Activated CD4-positive, CD25-positive, alpha-beta regulatory T cell (primary cell): ENCODE results near the gene HYAL4.
"Not testable (repeated sequence)": the region's sequence is repeated elsewhere in the genome, so short reads cannot be mapped to it uniquely, and the experiment has no call there.

Experiments used
- DNase-seq, 4 experiments: peaks; one replicate each; lab custom pipeline; 2025; lab: John Stamatoyannopoulos, UW

The HYAL4 gene

DNA sequence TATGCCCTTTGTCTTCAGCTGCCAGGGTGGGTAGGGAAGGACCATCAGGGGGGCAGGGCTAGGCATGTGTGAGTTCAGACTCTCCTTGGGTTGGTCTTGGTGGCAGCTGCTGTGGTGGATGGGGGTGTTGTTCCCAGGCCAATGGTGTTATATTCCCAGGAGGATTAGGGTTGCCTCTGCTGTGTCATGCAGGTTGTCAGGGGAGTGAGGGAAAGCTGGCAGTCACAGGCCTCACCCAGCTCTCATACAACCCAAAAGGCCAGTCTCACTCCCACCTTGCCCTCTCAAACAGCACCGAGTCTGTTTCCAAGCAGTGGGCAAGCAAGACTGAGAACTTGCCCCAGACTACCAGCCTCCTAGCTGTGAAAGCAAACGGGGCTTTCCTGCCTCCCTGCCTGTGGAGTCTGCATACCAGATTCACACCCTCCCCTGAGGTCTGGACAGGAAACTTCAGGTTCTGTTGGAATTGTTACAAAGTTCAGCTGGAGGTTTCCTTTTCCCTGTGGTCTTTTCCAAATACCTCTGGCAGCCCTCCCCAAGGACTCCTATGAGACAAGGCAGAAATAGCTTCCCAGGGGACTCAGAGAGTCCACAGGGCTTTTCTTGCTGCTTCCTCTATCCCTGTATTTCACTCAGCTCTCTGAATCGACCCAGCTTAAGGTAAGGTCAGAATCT is 1.4 kb downstream of the HYAL4 start:
- DNase-seq, result no peak

DNA sequence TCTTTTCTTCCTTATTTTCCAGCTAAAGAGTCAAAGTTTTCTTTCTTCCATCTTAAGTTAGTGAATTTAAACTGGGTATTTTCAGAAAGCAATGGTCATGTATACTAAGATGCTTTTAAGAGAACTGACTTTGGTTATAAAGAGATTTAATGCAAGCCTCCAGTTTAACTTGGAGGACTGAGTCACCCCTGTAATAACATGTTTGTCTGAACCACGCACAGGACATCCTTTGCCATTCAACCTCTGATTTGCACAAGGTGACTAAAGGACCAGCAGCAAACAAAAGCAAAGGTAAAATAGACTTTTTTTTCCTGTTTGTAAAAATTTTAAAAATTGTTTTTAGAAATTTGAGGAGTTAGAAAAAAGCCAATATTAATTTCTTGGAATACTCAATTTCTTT is 2.9 kb downstream of the HYAL4 start:
- DNase-seq, result no peak

DNA sequence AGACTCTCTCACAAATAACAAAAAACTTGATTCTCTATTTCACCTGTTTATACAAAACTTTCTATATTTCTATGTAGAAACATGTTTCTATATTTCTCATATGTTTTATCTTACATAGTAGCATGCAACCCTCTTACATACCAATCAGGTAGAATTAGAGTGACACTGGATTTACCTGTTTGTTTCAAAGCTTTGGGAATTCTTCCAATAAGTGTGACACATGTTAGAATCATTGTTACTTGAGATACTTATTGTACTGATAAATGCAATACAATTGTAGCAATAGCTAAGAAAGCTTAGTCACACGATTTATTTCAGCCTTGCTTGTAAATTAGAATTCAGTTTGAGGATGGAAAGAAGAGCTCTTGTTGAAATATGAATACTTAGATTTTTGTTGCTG is 4.9 kb downstream of the HYAL4 start:
- DNase-seq, result no peak

DNA sequence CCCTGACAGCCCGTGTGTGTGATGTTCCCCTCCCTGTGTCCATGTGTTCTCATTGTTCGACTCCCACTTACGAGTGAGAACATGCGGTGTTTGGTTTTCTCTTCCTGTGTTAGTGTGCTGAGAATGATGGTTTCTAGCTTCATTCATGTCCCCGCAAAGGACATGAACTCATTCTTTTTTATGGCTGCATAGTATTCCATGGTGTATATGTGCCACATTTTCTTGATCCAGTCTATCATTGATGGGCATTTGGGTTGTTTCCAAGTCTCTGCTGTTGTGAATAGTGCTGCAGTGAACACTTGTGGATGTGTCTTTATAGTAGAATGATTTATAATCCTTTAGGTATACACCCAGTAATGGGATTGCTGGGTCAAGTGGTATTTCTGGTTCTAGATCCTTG is 6.4 kb downstream of the HYAL4 start:
- DNase-seq, result not testable (repeated sequence)

DNA sequence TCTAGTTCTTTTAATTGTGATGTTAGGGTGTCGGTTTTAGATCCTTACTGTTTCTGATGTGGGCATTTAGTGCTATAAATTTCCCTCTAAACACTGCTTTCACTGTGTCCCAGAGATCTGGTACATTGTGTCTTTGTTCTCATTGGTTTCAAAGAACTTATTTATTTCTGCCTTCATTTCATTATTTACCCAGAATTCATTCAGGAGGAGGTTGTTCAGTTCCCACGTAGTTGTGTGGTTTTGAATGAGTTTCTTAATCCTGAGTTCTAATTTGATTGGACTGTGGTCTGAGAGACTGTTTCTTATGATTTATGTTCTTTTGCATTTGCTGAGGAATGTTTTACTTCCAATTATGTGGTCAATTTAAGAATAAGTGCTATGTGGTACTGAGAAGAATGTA is 9.3 kb downstream of the HYAL4 start:
- not testable (repeated sequence) for DNase-seq

DNA sequence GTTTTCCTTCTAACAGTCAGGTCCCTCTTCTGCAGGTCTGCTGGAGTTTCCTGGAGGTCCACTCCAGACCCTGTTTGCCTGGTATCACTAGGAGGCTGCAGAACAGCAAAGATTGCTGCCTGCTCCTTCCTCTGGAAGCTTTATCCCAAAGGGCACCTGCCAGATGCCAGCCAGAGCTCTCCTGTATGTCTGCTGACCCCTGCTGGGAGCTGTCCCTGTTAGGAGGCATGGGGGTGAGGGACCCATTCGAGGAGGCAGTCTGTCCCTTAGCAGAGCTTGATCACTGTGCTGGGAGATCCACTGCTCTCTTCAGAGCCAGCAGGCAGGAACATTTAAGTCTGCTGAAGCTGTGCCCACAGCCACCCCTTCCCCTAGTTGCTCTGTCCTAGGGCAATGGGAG is 11.5 kb downstream of the HYAL4 start:
- not testable (repeated sequence) for DNase-seq

DNA sequence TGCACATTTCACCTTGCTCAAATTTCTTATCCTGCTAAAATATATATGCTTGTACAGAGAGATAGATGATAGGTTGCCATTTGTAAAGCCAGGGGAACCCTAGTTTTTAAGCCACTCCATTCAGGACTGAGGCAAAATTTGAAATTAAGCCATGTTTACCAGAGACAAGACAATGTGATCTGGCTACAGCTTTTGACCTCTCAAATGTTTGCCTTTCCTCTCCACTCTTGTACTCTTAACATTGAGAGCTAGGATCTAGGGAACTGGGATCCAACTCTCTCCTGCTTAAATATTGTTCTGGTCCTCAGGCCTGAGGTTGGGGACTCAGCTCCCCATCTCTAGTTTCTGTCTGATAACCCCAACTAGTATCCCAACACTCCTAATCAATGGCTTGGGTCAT is 15.9 kb downstream of the HYAL4 start:
- DNase-seq, result no peak

DNA sequence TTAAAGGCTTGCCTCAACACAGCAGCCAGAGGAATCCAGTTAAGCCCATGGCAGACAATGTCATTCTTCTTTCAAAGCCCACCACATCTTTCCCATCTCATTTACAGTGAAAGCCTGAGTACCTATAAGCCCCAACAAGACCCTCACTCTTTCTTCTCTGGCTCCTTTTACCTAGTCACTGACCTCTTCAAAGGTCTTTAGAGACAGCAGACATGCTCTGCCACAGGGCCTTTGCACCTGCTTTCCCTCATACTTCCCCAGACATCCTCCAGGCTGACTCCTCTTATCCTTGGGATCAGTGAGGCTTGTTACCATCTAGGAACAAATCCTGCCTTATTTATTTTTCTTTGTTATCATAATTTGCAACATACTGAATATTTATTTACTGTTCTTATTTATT is 17.8 kb downstream of the HYAL4 start:
- DNase-seq, result no peak

DNA sequence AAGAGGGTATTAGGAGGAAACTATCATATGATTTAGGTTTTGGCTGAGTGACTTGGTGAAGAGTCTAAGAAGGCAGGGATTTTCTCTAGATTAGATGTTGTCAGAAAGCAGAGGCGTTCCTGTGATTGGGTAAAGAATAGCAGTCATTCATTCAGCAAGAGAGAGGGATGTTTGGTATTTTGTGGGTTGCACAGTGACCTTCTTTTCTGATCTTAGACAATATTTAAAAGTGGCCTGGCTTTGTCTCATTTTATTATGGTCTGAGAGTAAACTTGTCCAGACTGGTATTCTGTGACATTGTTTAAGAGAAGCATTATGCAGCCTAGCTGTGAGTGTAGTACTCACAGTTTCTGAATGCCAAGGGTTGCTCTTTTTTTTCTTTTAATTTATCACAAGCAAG is 18.5 kb downstream of the HYAL4 start:
- no peak for DNase-seq

DNA sequence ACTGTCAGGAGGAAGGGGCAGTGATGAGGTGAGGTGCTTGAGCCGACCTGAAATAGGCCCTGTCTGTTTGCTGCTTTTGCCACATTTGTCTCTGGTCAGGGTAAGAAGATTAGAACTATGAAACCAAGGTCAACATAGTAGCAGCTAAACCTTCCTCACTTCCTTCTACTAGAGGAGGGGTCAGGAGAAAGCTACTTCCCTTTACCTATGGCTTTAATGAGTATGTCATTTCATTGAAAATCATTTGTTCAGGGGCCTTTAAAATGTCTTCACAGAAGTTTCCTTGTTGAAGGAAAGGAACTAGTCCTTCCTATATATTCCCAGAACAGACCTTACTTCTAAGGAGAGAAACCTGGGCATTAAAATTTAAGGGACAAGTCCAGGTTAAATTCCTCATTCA is 19.0 kb downstream of the HYAL4 start:
- no peak for DNase-seq

DNA sequence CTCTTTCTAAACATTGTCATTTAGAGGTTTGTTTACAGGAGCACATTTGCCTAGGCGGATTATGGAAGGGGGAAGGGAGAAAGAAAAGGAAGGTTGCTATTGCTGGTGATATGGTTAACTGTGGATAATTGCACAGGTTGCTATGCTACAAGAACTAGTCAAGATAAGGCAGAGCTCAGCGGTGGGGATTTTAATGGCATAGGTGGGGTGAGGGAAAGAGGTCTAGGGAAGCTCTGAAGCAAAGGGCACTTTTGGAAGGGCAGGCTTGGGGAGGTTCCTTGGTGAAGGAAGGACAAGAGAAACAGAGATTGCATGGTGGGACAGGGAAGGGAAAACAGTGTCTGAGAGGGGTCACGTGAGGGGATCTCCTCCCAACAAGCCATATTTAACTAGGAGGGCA is 19.5 kb downstream of the HYAL4 start:
- no peak for DNase-seq

DNA sequence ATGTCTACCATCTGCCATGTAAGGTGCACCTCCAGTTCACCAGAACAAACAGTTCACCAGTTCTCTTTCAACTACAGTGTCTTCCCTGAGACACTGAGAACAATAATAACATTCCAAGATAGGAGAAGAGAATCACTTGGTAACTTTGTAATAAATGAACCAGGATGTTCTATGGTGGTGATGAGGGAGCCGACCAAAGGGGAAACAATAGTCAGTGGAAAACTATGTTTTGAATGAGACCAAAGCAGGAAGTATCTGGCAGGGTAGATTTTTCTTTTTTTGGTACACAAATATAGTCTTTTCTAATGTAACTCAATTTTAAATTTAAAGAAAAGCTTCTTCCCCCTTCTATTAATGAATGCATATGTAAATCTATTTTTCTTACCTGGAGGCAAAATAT is 20.0 kb downstream of the HYAL4 start:
- DNase-seq, result no peak

DNA sequence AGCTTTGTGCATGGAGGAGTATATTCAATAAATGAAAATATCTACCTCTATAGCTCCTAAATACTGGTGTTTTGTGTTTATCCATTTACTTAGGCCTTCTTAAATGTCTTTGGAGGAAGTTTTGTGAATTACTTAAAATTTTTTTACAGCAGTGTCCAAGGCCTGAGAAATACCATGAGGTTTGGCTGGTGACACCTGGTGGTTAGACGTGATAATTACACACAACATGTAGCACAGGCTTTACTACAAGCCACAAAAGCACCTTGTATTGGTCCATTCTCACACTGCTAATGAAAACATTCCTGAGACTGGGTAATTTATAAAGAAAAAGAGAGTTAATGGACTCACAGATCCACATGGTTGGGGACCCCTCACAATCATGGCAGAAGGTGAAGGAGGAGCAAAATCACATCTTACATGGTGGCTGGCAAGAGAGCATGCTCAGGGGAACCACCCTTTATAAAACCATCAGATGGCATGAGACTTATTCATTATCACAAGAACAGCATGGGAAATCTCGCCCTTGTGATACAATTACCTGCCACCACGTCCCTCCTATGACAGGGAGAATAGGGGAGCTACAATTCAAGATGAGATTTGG is 20.6 kb downstream of the HYAL4 start:
- peak in 2 of 4 experiments; percentile 4 to 6 for DNase-seq

DNA sequence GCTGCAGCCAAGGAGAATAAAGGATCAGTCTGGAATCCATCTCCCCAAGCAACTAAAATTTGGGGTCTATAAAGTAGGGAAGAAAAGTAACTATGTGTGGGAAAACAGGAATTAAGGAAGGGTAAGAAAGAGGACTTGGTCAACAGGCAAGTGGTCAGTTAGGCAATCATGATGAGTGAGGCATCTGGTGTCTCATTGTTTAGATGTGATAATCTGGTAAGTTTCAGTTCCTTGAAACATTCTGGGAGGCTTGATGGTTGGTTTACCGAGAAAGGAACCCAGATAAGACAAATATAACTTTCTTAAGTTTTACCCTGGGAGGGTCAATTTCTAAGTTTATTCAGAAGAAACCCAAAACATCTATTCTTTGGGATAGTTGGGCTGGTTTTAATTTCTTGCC is 22.3 kb downstream of the HYAL4 start:
- no peak for DNase-seq

DNA sequence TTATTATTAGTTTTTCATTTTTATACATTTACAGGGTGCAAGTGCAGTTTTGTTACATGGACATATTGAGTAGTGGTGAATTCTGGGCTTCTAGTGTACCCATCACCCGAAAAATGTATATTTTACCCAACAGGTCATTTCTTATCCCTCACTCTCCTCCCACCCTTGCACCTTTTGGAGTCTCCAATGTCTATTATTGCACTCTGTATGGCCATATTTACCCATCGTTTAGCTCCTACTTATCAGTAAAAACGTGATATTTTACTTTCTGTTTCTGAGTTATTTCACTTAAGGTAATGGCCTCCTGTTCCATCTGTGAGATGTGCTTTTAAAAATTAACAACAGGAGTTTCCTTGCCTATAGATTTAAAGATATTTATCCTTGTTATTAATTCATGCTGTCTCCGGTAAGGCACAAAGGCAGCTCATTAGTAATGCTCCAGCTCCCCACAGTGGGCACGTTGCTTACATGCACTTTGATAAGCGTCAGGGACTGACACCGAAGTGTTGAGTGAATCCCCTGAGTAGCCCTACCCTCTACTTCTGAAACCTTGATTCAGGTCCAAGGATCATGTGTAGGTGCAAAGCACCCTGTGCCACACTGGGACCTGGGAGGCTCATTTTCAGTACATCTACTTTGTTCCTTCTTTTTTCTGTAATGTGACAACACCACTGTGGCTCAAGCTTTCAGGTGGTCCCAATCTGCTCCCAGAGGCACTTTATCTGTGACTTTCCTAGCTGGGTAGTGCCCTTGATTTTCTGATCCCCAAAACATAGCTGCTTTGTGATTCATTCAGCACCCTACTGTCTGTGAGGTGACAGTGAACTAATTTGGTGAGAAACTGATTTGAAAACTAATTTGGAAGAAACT is 27.3 kb downstream of the HYAL4 start:
- DNase-seq, result no peak

DNA sequence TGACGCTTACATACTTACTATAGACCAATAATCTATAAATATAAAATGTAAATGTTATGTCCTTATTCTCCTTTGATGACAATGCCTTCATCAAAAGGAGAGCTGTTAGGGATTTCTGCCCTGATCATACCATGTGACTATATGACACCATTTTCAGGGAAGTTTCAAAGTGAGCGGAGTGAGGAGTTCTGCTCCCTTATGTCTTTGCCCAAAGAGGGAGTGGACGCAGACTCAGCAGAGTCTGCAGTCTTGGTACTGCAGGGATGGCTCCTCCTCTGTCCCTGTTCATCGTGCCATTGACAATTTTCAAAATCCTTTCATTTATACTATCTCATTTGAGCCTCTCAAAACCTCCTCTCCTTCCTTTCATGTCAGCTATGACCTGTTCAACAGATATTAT is 27.9 kb downstream of the HYAL4 start:
- no peak for DNase-seq

DNA sequence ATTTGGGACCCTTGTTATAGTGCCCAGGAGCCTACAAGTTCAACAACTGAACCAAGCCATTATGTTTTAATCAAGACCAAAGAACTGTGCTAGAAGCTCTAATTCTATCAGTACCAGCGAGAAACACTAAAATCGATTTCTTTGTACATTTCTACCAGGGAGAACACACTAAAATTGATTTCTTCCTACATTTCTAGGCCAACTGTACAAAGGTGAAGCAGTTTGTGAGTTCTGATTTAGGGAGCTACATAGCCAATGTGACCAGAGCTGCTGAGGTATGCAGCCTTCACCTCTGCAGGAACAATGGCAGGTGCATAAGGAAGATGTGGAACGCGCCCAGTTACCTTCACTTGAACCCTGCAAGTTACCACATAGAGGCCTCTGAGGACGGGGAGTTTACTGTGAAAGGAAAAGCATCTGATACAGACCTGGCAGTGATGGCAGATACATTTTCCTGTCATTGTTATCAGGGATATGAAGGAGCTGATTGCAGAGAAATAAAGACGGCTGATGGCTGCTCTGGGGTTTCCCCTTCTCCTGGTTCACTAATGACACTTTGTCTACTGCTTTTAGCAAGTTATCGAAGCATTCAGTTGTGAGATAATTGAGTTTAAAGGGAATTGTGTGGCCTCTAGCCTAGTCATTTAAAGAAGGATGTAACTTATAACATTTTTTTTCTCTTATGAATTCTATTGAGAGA is 31.7 kb downstream of the HYAL4 start:
- no peak for DNase-seq

DNA sequence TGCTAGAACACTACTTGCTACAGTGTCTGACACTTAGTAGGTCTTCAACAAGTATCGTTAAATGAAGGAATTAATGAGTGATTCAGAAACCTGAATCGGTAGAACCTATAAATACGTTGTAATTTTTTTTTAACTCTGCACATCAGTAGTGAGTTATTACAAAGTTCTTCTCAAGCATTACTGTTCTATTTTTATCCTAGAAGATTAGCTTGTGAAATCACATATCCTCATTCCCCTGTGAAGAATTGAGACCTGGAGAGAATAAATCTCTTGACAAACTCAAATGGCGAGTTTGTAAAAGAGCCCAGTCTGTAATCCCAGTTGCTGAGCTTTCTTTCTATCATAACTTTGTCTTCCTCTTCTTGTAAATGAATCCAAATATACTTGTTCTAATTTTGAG is 34.7 kb downstream of the HYAL4 start:
- DNase-seq, result no peak

DNA sequence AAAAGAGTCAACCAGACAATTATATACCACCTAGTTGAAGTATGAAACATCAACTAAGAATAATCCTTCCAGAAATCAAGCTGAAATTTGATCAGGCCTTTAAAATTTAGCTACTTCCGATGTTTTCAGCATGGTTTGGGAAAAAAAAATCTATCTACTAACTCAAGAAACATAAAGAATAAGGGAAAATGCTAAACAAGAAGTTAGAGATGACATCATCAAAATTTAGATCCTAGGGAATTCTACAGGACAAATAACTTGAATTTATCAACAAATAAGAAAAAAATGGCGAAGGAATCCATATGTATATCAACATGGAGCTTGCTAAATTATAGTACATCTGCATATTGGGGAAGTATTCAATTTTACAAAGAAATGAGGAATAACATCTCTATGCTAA is 36.3 kb downstream of the HYAL4 start:
- no peak for DNase-seq

DNA sequence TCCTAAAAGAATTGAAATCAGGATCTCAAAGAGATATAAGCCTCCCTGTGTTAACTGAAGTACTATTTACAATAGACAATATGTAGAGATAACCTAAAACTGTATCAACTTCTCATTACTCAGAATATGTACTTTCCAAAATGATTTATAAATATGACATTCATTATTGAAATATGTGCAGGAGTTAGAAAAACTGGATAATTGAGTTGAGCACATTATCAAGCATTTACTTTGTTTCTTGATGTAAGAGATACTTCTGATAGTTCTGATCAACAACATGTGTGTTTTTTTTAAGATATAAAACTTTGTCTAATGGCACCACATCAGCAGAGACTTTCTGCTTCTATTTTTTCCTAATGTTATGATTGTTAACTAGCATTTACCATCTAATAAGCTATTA is 38.2 kb downstream of the HYAL4 start:
- no peak for DNase-seq

DNA sequence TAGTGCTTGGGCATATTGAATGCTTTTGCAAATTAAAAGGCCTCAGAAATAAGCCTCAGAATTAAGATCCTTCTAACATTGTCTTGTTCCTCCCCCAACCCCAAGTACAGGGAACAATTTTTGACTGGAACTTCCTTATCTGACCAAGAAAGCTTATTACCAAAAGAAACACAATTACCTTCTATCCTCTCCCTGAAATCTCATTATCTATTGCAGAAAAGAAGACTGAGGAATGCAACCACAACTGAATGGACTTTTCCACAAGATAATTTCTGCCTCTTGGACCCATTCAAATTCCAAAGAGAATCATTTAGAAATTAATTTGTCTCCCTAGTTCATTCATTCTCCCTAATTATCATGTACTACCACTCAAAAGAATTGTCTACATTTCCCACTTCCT is 43.2 kb downstream of the HYAL4 start:
- no peak for DNase-seq

DNA sequence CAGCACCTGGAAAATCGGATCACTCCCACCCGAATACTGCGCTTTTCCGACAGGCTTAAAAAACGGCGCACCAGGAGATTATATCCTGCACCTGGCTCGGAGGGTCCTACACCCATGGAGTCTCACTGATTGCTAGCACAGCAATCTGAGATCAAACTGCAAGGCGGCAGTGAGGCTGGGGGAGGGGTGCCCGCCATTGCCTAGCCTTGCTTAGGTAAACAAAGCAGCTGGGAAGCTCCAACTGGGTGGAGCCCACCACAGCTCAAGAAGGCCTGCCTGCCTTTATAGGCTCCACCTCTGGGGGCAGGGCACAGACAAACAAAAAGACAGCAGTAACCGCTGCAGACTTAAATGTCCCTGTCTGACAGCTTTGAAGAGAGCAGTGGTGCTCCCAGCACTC is 49.8 kb downstream of the HYAL4 start:
- not testable (repeated sequence) for DNase-seq

DNA sequence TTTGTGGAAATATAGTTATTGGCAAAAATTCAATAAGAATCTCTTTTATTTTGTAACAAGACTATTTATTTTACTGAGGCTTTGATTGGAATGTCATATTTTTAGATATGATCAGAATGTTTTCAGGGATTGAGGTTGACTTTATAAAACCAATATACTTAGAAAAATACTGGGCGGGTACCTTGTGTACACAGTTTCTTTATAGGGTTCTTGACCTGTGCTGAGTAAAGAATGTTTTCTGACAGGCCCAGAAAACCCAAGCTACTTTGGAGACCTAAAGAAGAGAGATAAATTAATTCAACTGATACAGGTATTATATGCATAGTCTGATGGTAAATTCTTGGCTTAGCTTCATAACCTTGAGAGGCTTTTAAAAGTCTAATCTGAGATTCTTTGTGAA is 56.1 kb downstream of the HYAL4 start:
- no peak for DNase-seq
